ENCODE measurements around the gene CD48. TPM values are rescaled to one million over a fixed set of nuclear protein-coding genes. Genes with fewer than 3 reads are reported as not detected.

Gene CD48
- total RNA-seq (2014; rRNA removed; shearing (Covaris generic)), result 0.74 and 2.2 TPM in 2 replicates

- Histone ChIP-seq H3K27me3 (ENCODE audit: control insufficient read depth, insufficient read depth, low read length) (no peaks in the 10 kb centered on the region; the same call in 1 of the 2 replicates), H3K36me3 (replicated peaks; ENCODE audit: control insufficient read depth, insufficient read depth, low read length) (no peaks in the 10 kb centered on the region), H3K4me3 (ENCODE audit: insufficient read depth, low read depth, low read length) (no peak within 1 kb of the TSS)
- no peak for DNase-seq
These were observed at the start of gene CD48 for GRCh38 chr1:160711602-160712311. Gene CD48, minus strand, starts transcription at chr1:160711822. Its CDS starts 59 bp downstream, at chr1:160711763.

- H3K27me3 ChIP-seq (ENCODE audit: control insufficient read depth, insufficient read depth, low read length), result no peaks in the 10 kb centered on the region
- no peak overlapping the region for H3K4me3 ChIP-seq (ENCODE audit: insufficient read depth, low read depth, low read length)
- DNase-seq, result no peak
- H3K36me3 ChIP-seq (replicated peaks; ENCODE audit: control insufficient read depth, insufficient read depth, low read length), result no peaks in the 10 kb centered on the region
These were observed 49.4 kb upstream of the CD48 start for GRCh38 chr1:160761046-160761445.

GRCh38 chr1:160759740-160760139, 48.1 kb upstream of the CD48 start:
- no peak for DNase-seq
- no peaks in the 10 kb centered on the region for H3K36me3 ChIP-seq (replicated peaks; ENCODE audit: control insufficient read depth, insufficient read depth, low read length)
- no peaks in the 10 kb centered on the region for H3K27me3 ChIP-seq (ENCODE audit: control insufficient read depth, insufficient read depth, low read length)
- H3K4me3 ChIP-seq (ENCODE audit: insufficient read depth, low read depth, low read length), result no peak overlapping the region

- no peaks in the 10 kb centered on the region for H3K36me3 ChIP-seq (replicated peaks; ENCODE audit: control insufficient read depth, insufficient read depth, low read length)
- no peak overlapping the region for H3K4me3 ChIP-seq (ENCODE audit: insufficient read depth, low read depth, low read length)
- no peak for DNase-seq
- no peaks in the 10 kb centered on the region for H3K27me3 ChIP-seq (ENCODE audit: control insufficient read depth, insufficient read depth, low read length)
These were observed 46.9 kb upstream of the CD48 start for GRCh38 chr1:160758521-160758920.

GRCh38 chr1:160756849-160757201, 45.2 kb upstream of the CD48 start:
- no peak for DNase-seq
- no peak overlapping the region for H3K4me3 ChIP-seq (ENCODE audit: insufficient read depth, low read depth, low read length)
- H3K27me3 ChIP-seq (ENCODE audit: control insufficient read depth, insufficient read depth, low read length), result no peaks in the 10 kb centered on the region; the same call in 1 of the 2 replicates
- no peaks in the 10 kb centered on the region for H3K36me3 ChIP-seq (replicated peaks; ENCODE audit: control insufficient read depth, insufficient read depth, low read length)

GRCh38 chr1:160755911-160756848, 44.6 kb upstream of the CD48 start:
- Histone ChIP-seq H3K4me3 (ENCODE audit: insufficient read depth, low read depth, low read length) (no peak overlapping the region), H3K36me3 (replicated peaks; ENCODE audit: control insufficient read depth, insufficient read depth, low read length) (no peaks in the 10 kb centered on the region), H3K27me3 (ENCODE audit: control insufficient read depth, insufficient read depth, low read length) (no peaks in the 10 kb centered on the region; the same call in 1 of the 2 replicates)
- no peak for DNase-seq

- DNase-seq, result no peak
- no peaks in the 10 kb centered on the region for H3K36me3 ChIP-seq (replicated peaks; ENCODE audit: control insufficient read depth, insufficient read depth, low read length)
- no peak overlapping the region for H3K4me3 ChIP-seq (ENCODE audit: insufficient read depth, low read depth, low read length)
- H3K27me3 ChIP-seq (ENCODE audit: control insufficient read depth, insufficient read depth, low read length), result no peaks in the 10 kb centered on the region; the same call in 1 of the 2 replicates
These were observed 43.8 kb upstream of the CD48 start for GRCh38 chr1:160755461-160755860.

GRCh38 chr1:160753594-160753993, 42.0 kb upstream of the CD48 start:
- no peak for DNase-seq
- Histone ChIP-seq H3K36me3 (replicated peaks; ENCODE audit: control insufficient read depth, insufficient read depth, low read length) (no peaks in the 10 kb centered on the region), H3K27me3 (ENCODE audit: control insufficient read depth, insufficient read depth, low read length) (no peaks in the 10 kb centered on the region; the same call in 1 of the 2 replicates), H3K4me3 (ENCODE audit: insufficient read depth, low read depth, low read length) (no peak overlapping the region)

GRCh38 chr1:160752924-160753323, 41.3 kb upstream of the CD48 start:
- no peaks in the 10 kb centered on the region for H3K36me3 ChIP-seq (replicated peaks; ENCODE audit: control insufficient read depth, insufficient read depth, low read length)
- no peak overlapping the region for H3K4me3 ChIP-seq (ENCODE audit: insufficient read depth, low read depth, low read length)
- no peak for DNase-seq
- H3K27me3 ChIP-seq (ENCODE audit: control insufficient read depth, insufficient read depth, low read length), result no peaks in the 10 kb centered on the region; the same call in 1 of the 2 replicates

- H3K36me3 ChIP-seq (replicated peaks; ENCODE audit: control insufficient read depth, insufficient read depth, low read length), result no peaks in the 10 kb centered on the region
- H3K4me3 ChIP-seq (ENCODE audit: insufficient read depth, low read depth, low read length), result no peak overlapping the region
- no peaks in the 10 kb centered on the region; the same call in 1 of the 2 replicates for H3K27me3 ChIP-seq (ENCODE audit: control insufficient read depth, insufficient read depth, low read length)
- no peak for DNase-seq
These were observed 40.8 kb upstream of the CD48 start for GRCh38 chr1:160752406-160752805.

GRCh38 chr1:160750608-160751007, 39.0 kb upstream of the CD48 start:
- H3K4me3 ChIP-seq (ENCODE audit: insufficient read depth, low read depth, low read length), result no peak overlapping the region
- DNase-seq, result no peak
- no peaks in the 10 kb centered on the region; the same call in 1 of the 2 replicates for H3K27me3 ChIP-seq (ENCODE audit: control insufficient read depth, insufficient read depth, low read length)
- no peaks in the 10 kb centered on the region for H3K36me3 ChIP-seq (replicated peaks; ENCODE audit: control insufficient read depth, insufficient read depth, low read length)

- no peak for DNase-seq
- no peak overlapping the region for H3K4me3 ChIP-seq (ENCODE audit: insufficient read depth, low read depth, low read length)
- H3K27me3 ChIP-seq (ENCODE audit: control insufficient read depth, insufficient read depth, low read length), result no peaks in the 10 kb centered on the region; the same call in 1 of the 2 replicates
- H3K36me3 ChIP-seq (replicated peaks; ENCODE audit: control insufficient read depth, insufficient read depth, low read length), result no peaks in the 10 kb centered on the region
These were observed 37.3 kb upstream of the CD48 start for GRCh38 chr1:160748878-160749269.

- no peaks in the 10 kb centered on the region; the same call in 1 of the 2 replicates for H3K27me3 ChIP-seq (ENCODE audit: control insufficient read depth, insufficient read depth, low read length)
- H3K4me3 ChIP-seq (ENCODE audit: insufficient read depth, low read depth, low read length), result no peak overlapping the region
- peak; percentile 5 for DNase-seq
- H3K36me3 ChIP-seq (replicated peaks; ENCODE audit: control insufficient read depth, insufficient read depth, low read length), result no peaks in the 10 kb centered on the region
These were observed 36.7 kb upstream of the CD48 start for GRCh38 chr1:160748181-160748877.

- Histone ChIP-seq H3K4me3 (ENCODE audit: insufficient read depth, low read depth, low read length) (no peak overlapping the region), H3K27me3 (ENCODE audit: control insufficient read depth, insufficient read depth, low read length) (no peaks in the 10 kb centered on the region; the same call in 1 of the 2 replicates)
- DNase-seq, result no peak
These were observed 36.1 kb upstream of the CD48 start for GRCh38 chr1:160747717-160748116.

More at GRCh38 chr1:160747717-160748116, 36.1 kb upstream of the CD48 start:
- no peaks in the 10 kb centered on the region for H3K36me3 ChIP-seq (replicated peaks; ENCODE audit: control insufficient read depth, insufficient read depth, low read length)

All from H7 (cell line).